Astrocyte (in vitro differentiated cells and primary cell): ENCODE data around the gene C9orf50.

Experiments used
- CTCF ChIP-seq: IDR thresholded peaks from 2 replicates; pipeline ENCODE4 v1.5.1; 2011; ENCODE audit warnings: low read depth, mild to moderate bottlenecking, inconsistent platforms, low read length, moderate library complexity; ENCODE audit not compliant: insufficient read depth
- EZH2 ChIP-seq: IDR thresholded peaks from 2 replicates; pipeline ENCODE4 v1.6.1; 2012; ENCODE audit warnings: mild to moderate bottlenecking, low read length, inconsistent platforms; ENCODE audit not compliant: insufficient read depth

GRCh38 chr9:129567329-129567728 is 53.6 kb downstream of the C9orf50 start:
- no peak for TF ChIP-seq CTCF
- TF ChIP-seq EZH2: no peak
